Sigmoid colon (tissue), 7 donors: ENCODE data around the gene DDX25. TPM values are rescaled to one million over a fixed set of nuclear protein-coding genes. Genes with fewer than 3 reads are reported as not detected.

Experiments
- DNase-seq: peaks from one replicate; pipeline ENCODE4 v3.0.0-alpha.2; 2019
- H3K27ac ChIP-seq, 4 donors: fragments of 200-600 bp; sonication (generic); one replicate each; pipeline ENCODE4 v1.5.1; 2016 to 2019; ENCODE audit warnings: mild to moderate bottlenecking in 1 of 4
- H3K27me3 ChIP-seq, 3 donors: fragments of 200-600 bp; sonication (generic); one replicate each; pipeline ENCODE4 v1.5.1; 2019; ENCODE audit warnings: mild to moderate bottlenecking in 1 of 3
- H3K36me3 ChIP-seq, 4 donors: fragments of 200-600 bp; sonication (generic); one replicate each; pipeline ENCODE4 v1.5.1; 2016 to 2019
- H3K4me1 ChIP-seq, 4 donors: fragments of 200-600 bp; sonication (generic); one replicate each; pipeline ENCODE4 v1.5.1; 2017 to 2019
- H3K4me3 ChIP-seq, 4 donors: fragments of 200-600 bp; sonication (generic); one replicate each; pipeline ENCODE4 v1.5.1; 2017 to 2019; ENCODE audit warnings: mild to moderate bottlenecking in 2 of 4, moderate library complexity in 1 of 4
- H3K9me3 ChIP-seq, 4 donors: fragments of 200-600 bp in 3 of 4; sonication (generic) in 3 of 4; one replicate each; pipeline versions ENCODE4 v1.5.1 to v1.6.1; 2013 to 2019
- EP300 ChIP-seq, 4 donors: sonication (generic); formaldehyde crosslinking; IDR thresholded peaks; one replicate each; pipeline ENCODE4 v1.6.1; 2017; ENCODE audit warnings: antibody characterized with exemption in 4 of 4
- POLR2A ChIP-seq, 2 donors: fragments of 450-650 bp; IDR thresholded peaks; one replicate each; pipeline ENCODE4 v1.6.1; 2016; ENCODE audit warnings: antibody characterized with exemption in 2 of 2, mild to moderate bottlenecking in 2 of 2, moderate library complexity in 2 of 2
- POLR2AphosphoS5 ChIP-seq, 4 donors: sonication (generic); formaldehyde crosslinking; IDR thresholded peaks; one replicate each; pipeline ENCODE4 v1.6.1; 2017; ENCODE audit warnings: antibody characterized with exemption in 4 of 4
- WGBS, 2 donors: extraction: QIAGEN DNeasy Blood & Tissue Kit; methylation state at CpG; one replicate each; pipeline ENCODE4 v1.1.7; 2013; 5-methylcytosine and 5-hydroxymethylcytosine counted together
- intact Hi-C: fragments of 100-400 bp; cut with DNase I; formaldehyde crosslinking; loops from one replicate; pipeline ENCODE4 v1.15.1; 2023
- polyA plus RNA-seq, 3 donors: library from polyadenylated mRNA; stranded (reverse); fragments of 200-250 nt; gene quantifications; one replicate each; pipeline ENCODE4 v1.2.3, GENCODE V29; 2013
- total RNA-seq, 4 donors: library from RNA; depleted of rRNA; stranded (reverse); fragments of >200 nt; gene quantifications; one replicate each; pipeline ENCODE4 v1.1.0, GENCODE V29; 2016
- TF ChIP-seq, protein P1 (sequence below), 4 experiments: fragments of 450-650 bp in 3 of 4; fragments of 200-600 bp in 1 of 4; IDR thresholded peaks; one replicate each; pipeline ENCODE4 v1.5.1; 2016 to 2019; ENCODE audit warnings: antibody characterized with exemption in 4 of 4, mild to moderate bottlenecking in 3 of 4, moderate library complexity in 2 of 4
- donor health status: healthy with polysubstance abuse.
- donor health status: Bipolar disorder and iron deficiency.
- donor health status: healthy.

The DDX25 gene
- total and polyA plus RNA-seq, 7 donors = 0.14 to 1.7 (median 0.42) TPM; not detected in 1

- Histone ChIP-seq H3K4me3 (no peak overlapping the region), H3K27me3 (no peaks in the 10 kb centered on the region), H3K36me3 (no peaks in the 10 kb centered on the region), H3K4me1 (no peaks in the 10 kb centered on the region), H3K27ac (no peak overlapping the region), H3K9me3 (no peaks in the 10 kb centered on the region)
- TF ChIP-seq POLR2AphosphoS5 (IDR thresholded peaks at IDR 0.05) = no peak
- TF ChIP-seq, protein P1, sequence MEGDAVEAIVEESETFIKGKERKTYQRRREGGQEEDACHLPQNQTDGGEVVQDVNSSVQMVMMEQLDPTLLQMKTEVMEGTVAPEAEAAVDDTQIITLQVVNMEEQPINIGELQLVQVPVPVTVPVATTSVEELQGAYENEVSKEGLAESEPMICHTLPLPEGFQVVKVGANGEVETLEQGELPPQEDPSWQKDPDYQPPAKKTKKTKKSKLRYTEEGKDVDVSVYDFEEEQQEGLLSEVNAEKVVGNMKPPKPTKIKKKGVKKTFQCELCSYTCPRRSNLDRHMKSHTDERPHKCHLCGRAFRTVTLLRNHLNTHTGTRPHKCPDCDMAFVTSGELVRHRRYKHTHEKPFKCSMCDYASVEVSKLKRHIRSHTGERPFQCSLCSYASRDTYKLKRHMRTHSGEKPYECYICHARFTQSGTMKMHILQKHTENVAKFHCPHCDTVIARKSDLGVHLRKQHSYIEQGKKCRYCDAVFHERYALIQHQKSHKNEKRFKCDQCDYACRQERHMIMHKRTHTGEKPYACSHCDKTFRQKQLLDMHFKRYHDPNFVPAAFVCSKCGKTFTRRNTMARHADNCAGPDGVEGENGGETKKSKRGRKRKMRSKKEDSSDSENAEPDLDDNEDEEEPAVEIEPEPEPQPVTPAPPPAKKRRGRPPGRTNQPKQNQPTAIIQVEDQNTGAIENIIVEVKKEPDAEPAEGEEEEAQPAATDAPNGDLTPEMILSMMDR (IDR thresholded peaks at IDR 0.05) = no peak
- TF ChIP-seq EP300 (IDR thresholded peaks at IDR 0.05) = no peak
- TF ChIP-seq POLR2A (IDR thresholded peaks at IDR 0.05) = no peak
- WGBS, 2 donors = 88 to 93% methylated on average over 13 of the region's 13 CpGs
- intact Hi-C loops = no loop called here
- no peak for DNase-seq
Measured at GRCh38 chr11:125918140-125918840, 14.0 kb downstream of the DDX25 start.

GRCh38 chr11:125921042-125921441 is 16.7 kb downstream of the DDX25 start:
- Histone ChIP-seq H3K27ac (no peak overlapping the region), H3K36me3 (no peaks in the 10 kb centered on the region), H3K27me3 (no peaks in the 10 kb centered on the region), H3K4me1 (peaks cover 0 to 9% (median 4%) of the 10 kb centered on the region in 4 donors), H3K9me3 (no peaks in the 10 kb centered on the region), H3K4me3 (no peak overlapping the region)
- DNase-seq = no peak
- TF ChIP-seq, protein P1 (IDR thresholded peaks at IDR 0.05) = no peak
- TF ChIP-seq POLR2A (IDR thresholded peaks at IDR 0.05) (no peak), EP300 (IDR thresholded peaks at IDR 0.05) (no peak), POLR2AphosphoS5 (IDR thresholded peaks at IDR 0.05) (no peak)
- intact Hi-C loops = loop anchor here (5.0 kb wide), 1 partner anchor 141 kb away; the partner anchor contains the start of gene CDON
- WGBS, 2 donors = 31 to 72% methylated on average over 9 of the region's 9 CpGs

GRCh38 chr11:125922156-125922555 is 17.8 kb downstream of the DDX25 start:
- intact Hi-C loops = loop anchor here (5.0 kb wide), 1 partner anchor 140 kb away; the partner anchor contains the start of gene CDON
- DNase-seq = no peak

GRCh38 chr11:125923012-125923579 is 18.8 kb downstream of the DDX25 start:
- DNase-seq = peak; percentile 79
- Histone ChIP-seq H3K36me3 (no peaks in the 10 kb centered on the region), H3K4me1 (peaks cover 0 to 9% (median 4%) of the 10 kb centered on the region in 4 donors), H3K27me3 (no peaks in the 10 kb centered on the region), H3K27ac (no peak overlapping the region), H3K9me3 (no peaks in the 10 kb centered on the region), H3K4me3 (no peak overlapping the region)
- intact Hi-C loops = loop anchor here (1.0 to 5.0 kb wide), 2 partner anchors 139 to 271 kb away; partner anchors contain the start of gene CDON
- WGBS, 2 donors = 6 to 10% methylated on average over 8 of the region's 8 CpGs
- no peak for TF ChIP-seq POLR2A (IDR thresholded peaks at IDR 0.05)
- no peak for TF ChIP-seq EP300 (IDR thresholded peaks at IDR 0.05)
- TF ChIP-seq, protein P1 (IDR thresholded peaks at IDR 0.05) = peak; percentile 70 to 82 (median 76)
- TF ChIP-seq POLR2AphosphoS5 (IDR thresholded peaks at IDR 0.05) = peak in 1 of 4 donors; percentile 35

More at GRCh38 chr11:125922156-125922555, 17.8 kb downstream of the DDX25 start:
- Histone ChIP-seq H3K4me1 (peaks cover 0 to 9% (median 4%) of the 10 kb centered on the region in 4 donors), H3K27me3 (no peaks in the 10 kb centered on the region), H3K27ac (no peak overlapping the region), H3K9me3 (no peaks in the 10 kb centered on the region), H3K36me3 (no peaks in the 10 kb centered on the region), H3K4me3 (no peak overlapping the region)
- 86 to 91% methylated on average over 3 of the region's 3 CpGs for WGBS, 2 donors
- TF ChIP-seq POLR2A (IDR thresholded peaks at IDR 0.05) = no peak
- TF ChIP-seq POLR2AphosphoS5 (IDR thresholded peaks at IDR 0.05) = no peak
- no peak for TF ChIP-seq EP300 (IDR thresholded peaks at IDR 0.05)
- TF ChIP-seq, protein P1 (IDR thresholded peaks at IDR 0.05) = no peak
